GM21529 (cell line): ENCODE results near the gene BANP.
"Not testable (repeated sequence)": the region's sequence is repeated elsewhere in the genome, so short reads cannot be mapped to it uniquely, and the experiment has no call there.

Experiments
- ATAC-seq: cut with Tn5 transposase; IDR thresholded peaks from one replicate; pipeline ENCODE4 v1.9.1; 2021; ENCODE audit not compliant: unreplicated experiment

BANP gene

DNA sequence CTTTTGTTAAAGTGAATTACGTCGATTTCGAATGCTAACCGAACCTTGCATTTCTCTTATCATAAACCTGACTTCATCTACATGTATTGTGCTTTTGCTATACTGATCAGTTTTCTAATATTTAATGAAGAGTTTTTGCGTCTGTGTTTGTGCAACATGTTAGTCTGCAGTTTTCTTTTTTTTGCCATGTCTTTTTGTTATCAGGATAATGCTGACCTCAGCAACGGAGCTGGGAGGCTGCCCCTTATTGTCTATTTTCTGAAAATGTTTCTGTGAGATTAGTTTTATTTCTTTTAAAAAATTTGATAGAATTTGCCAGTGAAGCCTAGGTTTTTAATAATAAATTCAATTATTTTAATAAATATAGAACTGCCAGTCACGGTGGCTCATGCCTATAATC, 40.9 kb downstream of the BANP start:
- ATAC-seq, result not testable (repeated sequence)

DNA sequence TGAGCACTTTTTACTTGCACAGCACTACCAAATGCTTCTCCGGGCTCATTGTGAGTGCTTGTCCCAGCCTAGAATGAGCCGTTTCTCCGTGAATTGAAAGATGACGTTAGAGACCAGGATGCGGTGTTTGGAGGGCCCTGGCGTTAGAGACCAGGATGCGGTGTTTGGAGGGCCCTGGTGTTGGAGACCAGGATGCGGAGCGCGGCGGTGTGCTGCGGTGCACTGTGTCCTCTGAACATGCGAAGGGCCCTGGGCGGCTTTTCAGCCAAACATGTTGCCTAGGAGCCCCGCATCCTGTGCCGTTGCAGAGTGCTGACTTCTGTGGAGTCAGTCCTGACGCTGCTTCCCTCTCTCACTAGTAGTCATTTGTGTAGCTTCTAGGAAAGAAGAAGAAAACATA, 42.7 kb downstream of the BANP start:
- no peak for ATAC-seq

DNA sequence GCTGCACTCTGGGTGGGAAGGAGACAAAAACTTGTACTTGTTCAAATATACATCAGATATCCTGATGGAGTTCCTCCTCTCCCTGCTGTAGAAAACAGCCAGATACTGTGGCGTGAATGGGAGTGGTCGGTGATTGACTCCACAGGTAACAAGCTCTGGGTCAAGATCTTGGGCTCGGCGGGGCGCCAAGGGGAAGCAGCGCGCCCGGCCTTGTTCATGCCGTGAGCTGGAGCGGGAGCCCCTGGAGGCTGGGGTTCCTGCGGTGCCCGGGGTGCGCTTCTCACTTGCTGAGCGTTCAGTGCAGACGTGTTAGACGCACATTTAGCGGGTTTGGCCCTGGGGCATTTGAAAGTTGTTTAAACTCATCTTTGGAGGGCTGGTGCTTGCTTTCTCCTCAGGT, 44.4 kb downstream of the BANP start:
- ATAC-seq, result no peak

DNA sequence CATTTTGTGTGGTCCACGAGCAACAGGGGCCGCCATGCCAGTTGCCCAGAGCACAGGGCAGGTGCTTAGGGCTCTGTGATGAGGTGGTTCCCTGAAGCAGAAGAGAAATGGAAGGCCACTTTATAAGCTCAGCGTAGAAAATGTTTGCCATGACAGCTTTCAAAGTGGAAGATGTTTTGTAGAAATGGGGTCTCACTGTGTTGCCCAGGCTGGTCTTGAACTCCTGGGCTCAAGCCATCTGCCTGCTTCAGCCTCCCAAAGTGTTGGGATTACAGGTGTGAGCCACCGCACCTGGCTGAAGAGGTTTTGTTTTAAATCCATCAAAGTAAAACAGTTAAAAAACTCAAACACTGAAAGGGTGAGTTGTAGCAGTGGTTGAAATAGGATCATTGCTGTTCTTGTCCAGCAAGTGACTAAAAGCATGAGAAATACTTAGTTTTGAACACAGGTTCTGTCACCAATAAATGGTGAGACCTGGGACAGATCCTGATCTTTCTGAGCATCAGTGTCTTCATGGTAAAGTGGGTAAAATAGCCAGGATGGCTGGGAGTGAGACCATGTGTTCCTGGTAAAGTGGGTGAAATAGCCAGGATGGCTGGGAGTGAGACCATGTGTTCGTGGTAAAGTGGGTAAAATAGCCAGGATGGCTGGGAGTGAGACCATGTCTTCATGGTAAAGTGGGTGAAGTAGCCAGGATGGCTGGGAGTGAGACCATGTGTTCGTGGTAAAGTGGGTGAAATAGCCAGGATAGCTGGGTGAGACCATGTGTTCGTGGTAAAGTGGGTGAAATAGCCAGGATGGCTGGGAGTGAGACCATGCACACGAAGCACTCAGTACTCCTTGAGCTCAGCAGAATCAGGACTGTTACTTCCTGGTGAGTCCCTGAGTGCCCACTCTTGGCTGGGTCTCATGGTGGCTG, 46.0 kb downstream of the BANP start:
- ATAC-seq, result no peak

DNA sequence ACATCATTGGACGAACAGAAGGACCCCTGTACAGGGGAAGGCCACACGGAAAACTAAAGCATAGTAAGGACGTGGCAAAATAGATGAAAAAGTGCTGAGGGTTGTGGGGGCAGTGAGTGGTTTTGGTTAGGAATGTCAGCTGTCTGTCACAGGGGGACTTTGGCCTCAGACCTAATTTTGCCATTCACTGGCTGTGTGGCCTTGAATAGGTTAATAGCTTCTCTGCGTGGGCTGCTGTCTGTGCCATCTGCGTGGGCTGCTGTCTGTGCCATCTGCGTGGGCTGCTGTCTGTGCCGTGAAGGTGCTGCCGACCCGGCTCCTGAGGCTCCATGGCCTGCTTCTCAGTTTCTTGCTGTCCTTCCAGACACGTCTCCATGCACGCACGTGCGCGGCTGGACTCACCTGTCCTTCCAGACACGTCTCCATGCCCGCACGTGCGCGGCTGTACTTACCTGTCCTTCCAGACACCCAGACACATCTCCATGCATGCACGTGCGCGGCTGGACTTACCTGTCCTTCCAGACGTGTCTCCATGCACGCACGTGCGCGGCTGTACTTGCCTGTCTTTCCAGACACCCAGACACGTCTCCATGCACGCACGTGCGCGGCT, 47.1 kb downstream of the BANP start:
- ATAC-seq, result not testable (repeated sequence)

DNA sequence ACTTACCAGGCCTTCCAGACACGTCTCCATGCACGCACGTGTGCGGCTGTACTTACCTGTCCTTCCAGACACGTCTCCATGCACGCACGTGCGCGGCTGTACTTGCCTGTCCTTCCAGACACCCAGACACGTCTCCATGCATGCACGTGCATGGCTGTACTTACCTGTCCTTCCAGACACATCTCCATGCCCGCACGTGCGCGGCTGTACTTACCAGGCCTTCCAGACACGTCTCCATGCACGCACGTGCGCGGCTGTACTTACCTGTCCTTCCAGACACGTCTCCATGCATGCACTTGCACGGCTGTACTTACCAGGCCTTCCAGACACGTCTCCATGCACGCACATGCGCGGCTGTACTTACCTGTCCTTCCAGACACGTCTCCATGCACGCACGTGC, 47.8 kb downstream of the BANP start:
- ATAC-seq, result not testable (repeated sequence)

DNA sequence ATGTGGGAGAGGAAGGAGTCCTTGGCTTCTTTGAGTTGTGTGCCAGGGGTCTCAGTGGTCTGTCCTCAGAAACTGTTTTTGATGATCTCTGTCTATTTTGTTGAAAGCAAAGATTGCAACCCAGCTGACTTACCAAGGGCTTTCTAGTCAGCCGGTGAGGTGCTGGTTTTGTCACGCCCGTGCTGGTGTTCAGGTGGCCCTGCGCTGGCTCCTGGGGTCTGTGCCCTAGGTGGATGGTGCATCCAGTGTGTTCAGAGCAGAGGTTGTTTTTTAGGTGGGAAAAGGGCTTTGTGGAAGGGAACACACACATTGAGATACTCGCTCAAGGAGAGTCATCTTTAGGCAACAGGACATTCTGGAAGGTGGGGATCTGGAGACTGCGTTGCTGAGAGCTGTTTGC, 51.0 kb downstream of the BANP start:
- no peak for ATAC-seq

DNA sequence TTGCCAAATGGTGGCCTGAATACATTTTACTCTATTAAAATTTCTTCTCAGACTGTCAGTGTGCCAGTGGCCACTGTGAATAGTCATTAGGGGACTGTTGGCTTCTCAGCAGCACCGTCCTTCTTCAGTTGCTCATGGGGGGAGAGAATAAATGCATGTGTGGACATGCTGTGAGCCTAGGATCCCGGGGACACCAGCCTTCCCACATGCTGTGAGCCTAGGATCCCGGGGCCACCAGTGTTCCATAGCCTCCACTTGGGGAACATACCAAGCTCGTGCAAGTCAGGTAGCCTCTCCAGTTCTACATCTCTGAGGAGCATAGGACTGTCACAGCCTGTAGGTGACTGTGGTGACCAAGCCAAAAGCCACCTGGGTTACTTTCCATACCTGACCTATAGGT, 51.5 kb downstream of the BANP start:
- no peak for ATAC-seq

DNA sequence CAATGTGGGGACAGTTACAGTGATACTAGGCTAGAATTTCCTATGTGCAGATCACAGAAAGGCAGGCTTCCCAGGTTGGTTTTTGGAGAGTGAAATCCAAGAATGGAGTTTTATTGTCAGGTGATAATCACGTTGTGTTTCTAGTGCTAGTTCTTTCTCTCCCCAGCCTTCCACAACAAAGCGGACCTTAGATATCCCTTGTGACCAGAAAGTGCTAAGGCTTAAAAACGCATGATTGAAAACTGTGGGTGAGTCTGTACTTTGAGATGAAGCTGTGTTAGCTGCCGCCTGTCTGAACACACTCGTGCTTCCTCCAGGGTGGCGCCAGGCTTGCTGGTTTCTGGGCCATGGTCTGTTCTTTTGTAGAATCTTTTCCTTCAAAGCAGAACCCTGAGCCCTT, 52.1 kb downstream of the BANP start:
- no peak for ATAC-seq

DNA sequence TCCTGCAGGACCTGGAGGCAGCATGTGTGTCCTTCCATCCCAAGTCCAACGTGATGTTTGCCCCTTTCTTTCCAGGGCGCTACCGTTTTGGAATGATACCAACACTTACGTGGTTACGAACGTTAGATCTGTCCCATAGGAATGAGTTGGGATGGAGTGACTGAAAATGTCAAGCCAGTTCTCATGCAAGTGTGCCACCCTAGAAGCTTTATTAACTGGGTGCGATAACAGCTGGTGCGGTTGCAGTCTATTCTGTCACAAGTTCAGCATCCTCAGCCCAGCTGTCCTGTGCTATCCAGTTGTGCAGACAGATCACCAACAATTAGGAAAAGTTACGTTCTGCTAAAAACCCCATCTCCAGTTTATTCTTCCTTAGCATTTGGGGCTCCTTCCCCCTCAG, 52.5 kb downstream of the BANP start:
- ATAC-seq, result no peak

DNA sequence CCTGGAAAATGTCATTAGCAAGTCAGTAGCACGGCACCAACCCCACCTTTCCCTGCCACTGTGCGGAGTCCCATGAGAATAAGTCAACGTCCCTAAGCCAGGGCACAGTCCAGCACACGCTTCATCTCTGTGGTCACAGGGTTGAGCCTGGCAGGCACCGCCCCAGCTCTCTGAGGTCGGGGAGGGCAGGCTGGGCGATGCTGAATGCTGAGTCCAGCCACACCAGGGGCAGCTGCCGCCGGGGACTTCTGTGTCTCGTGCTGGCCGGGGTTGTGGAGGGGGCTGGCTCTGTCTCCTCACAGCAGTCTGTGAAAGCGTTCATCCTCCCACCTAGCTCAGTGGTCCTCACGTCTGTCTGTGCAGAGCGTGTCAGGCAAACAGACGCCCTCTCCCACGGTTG, 53.2 kb downstream of the BANP start:
- ATAC-seq, result no peak

DNA sequence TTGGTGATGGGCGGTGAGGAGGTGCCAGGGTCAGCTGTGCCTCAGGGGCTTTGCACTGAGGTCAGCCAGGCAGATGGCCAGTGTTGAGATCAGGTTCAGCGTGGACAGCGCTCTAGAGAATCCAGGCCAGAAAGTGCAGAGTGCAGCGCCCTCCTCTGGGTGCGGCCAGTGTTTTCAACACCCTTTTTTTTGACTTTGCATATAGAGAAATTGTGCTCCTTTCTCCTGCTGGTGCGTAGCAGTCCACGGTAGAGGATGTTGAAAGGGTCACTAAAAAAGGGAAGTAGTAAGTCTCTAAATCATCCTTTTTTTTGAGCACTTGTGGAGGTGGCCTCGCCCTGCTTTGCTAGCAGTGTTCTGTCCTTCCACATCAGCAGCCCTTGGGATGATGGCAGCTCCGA, 53.9 kb downstream of the BANP start:
- ATAC-seq, result no peak

DNA sequence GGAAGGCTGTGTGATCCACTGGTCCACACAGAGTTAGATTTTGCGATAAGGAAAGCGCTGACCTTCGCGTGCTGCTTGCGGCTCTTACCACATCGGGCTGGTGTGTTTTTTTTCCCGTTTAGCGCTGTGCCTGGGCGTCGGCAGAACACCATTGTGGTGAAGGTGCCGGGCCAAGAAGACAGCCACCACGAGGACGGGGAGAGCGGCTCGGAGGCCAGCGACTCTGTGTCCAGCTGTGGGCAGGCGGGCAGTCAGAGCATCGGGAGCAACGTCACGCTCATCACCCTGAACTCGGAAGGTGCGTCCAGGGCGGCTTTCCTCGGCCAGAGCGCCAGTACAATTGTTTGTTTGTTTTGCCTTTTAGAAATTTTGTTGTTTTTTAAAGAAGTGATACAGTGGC, 54.7 kb downstream of the BANP start:
- ATAC-seq, result no peak

DNA sequence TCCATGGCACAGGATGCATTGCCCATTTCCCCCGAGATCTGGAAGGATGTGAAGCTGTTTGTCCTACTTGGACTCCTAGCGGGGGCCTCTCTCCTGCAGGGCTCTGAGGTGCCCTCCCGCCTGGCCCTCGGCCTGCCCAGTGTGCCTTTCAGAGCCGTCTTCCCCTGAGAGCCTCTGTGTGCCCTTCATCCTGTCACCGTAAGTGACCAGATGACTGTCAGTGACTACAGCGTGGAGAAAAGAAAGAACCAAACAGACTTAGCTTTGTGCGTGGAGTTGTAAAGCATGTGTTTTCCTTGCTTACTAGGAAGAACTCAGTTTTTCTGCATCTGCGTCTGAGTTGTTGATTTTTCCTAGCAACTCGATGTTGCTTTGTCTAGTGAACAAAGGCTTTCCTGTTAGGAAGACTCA, 56.1 kb downstream of the BANP start:
- no peak for ATAC-seq

DNA sequence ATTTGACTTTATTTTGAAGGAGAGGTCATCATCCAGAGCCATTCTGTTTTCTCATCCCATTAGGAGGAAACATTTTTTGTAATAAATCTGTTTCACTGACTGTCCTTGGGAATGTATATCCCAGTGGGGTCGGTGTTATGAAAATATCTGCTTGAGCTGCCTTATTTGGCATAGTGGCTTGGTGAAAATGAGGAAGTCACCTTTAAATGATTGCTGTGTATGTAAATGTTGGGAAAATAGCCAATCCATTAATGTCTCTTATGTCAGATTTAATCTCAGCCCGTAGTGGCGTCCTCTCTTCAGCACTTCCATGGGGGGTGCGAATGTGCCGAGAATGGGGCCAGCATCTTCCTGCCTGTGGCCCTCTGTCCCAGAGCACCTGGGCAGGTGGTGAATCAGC, 57.6 kb downstream of the BANP start:
- no peak for ATAC-seq

DNA sequence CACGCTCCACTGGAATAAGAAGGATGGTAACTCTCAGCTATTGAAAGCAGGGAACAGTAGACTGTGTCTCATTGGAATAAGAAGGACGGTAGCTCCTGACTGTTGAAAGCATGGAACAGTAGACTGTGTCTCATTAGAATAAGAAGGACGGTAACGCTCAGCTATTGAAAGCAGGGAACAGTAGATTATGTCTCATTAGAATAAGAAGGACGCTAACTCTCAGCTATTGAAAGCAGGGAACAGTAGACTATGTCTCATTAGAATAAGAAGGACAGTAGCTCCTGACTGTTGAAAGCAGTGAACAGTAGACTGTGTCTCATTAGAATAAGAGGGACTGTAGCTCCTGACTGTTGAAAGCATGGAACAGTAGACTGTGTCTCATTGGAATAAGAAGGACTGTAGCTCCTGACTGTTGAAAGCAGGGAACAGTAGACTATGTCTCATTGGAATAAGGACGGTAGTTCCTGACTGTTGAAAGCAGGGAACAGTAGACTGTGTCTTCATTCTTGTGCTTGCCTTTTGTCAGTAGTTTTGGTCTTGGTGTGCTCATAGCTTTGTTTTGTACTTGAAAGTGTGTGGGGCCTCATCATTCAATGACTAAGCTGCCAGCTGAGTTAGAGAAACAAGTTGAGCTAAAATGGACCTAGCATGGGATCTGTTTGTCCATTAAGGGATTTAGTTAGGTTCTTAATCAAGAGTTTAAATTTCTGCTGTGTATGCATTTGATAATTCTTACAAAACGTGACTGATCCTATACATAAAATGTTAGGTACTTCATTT, 58.5 kb downstream of the BANP start:
- no peak for ATAC-seq

DNA sequence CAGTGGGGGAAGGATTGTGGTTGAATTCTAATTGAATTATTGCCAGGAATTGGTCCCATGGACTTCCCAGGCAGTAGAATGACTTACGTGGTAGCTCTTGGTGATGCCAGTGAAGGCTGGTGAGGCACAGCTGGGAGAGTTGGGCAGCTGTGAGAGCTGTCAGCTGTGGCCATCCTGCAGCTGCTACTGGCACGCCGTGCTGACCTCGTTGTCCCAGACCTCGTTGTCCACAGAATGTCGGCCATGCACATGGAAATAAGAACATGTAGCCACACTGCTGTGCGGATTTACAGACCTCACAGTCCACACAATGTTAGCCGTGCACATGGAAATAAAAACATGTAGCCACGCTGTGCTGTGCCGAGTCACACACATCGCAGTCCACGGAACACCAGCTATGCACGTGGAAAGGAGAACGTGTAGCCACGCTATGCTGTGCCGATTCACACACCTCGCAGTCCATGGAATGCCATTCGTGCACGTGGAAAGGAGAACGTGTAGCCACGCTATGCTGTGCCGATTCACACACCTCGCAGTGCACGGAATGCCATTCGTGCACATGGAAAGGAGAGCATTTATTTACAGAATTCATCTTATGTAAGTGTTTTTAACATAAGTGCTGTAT, 59.2 kb downstream of the BANP start:
- ATAC-seq, result no peak

DNA sequence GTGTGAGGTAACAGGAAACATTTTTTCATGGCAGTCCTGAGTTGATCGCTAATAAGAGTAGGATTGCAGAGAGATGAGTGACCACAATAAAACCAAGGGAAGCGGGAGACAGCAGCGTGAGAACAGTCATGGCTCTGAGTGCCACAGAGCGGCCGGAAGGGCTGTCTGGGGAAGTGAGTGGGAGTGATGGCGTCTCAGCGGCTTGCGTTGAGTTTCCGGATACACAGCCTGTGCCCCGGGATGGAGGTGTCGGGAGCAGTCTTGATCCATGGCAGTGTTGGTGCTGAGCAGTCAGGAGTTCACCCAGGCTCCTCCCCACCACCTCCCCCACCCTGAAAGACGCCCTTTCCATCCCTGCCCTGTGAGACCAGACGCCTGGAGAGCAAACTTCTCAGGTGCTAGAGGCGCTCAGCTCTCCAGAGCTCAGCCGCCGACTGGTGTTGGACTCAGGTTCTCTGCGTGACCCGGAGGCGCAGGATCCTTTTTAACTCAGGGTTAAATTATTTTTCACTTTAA, 59.8 kb downstream of the BANP start:
- ATAC-seq, result no peak

DNA sequence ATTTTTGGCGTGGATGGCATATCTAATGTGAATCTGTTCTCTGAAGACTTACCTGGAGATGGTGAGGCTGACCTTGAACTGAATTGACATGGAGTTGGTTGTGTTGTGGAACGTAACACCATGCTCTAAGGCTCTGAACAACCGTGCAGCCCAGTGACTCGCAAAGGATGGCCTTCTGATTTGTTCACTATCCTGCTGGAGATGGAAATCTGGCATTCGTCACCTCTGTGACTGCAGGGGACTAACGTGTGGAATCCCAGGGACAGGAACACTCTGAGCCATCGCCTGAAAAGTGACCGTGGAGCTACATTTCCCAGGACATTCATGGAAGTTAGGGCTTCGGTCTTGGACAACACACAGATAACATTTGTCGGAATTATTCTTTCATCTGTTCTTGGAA, 61.1 kb downstream of the BANP start:
- ATAC-seq, result no peak

DNA sequence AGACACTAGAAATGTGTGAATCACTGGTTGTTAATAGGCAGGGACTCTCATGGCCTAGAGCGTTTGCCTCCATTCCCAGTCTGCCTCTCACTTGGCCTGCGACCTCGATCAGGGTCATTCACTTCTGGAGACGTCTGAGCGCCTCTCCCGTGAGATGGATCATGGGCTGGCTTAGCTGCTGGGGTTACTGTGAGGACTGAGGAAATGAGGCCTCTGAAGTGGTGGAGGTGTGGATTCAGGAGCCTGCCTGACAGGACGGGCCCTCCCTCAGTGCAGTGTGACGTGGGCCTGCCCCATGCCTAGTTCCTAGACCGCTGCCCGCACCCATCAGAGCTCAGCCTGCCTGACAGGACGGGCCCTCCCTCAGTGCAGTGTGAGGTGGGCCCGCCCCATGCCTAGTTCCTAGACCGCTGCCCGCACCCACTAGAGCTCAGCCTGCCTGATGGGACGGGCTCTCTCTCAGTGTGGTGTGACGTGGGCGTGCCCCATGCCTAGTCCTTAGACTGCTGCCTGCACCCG, 61.9 kb downstream of the BANP start:
- ATAC-seq, result no peak

DNA sequence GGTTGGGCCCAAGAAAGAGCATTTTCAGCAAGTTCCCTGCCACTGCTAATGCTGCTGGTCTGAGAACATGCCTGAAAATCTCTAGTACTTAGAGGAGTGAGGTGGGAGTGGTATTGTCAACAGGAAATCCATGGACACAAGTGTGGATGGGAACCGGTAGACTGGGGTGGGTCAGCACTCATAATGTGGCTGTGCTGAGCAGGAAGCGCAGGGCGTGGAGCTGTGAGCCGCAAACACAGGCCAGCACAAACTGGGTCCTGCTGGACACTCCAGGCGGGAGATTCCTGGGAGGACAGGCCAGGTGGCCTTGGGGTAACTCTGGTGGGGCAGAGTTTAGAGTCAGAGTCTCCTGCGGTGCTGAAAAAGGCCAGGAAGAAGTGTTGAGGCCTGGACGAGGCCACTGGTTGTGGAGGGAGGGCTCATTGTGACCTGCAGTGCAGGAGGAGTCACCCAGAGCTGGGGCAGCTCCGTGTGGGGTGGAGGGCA, 62.6 kb downstream of the BANP start:
- ATAC-seq, result no peak
